Tibial nerve (tissue), 4 donors: ENCODE measurements around the gene VSTM2L.

ENCODE experiments used
- CTCF ChIP-seq, 5 experiments: fragments of 200-600 bp in 3 of 5; fragments of 450-650 bp in 2 of 5; sonication (generic) in 3 of 5; IDR thresholded peaks; one replicate each; pipeline ENCODE4 v1.5.1; 2016 to 2019; ENCODE audit warnings: antibody characterized with exemption in 5 of 5, mild to moderate bottlenecking in 3 of 5, moderate library complexity in 2 of 5
- EP300 ChIP-seq, 2 donors: sonication (generic); formaldehyde crosslinking; IDR thresholded peaks; one replicate each; pipeline ENCODE4 v1.6.1; 2017; ENCODE audit warnings: antibody characterized with exemption in 2 of 2, mild to moderate bottlenecking in 1 of 2
- POLR2A ChIP-seq, 2 donors: fragments of 450-650 bp; IDR thresholded peaks; one replicate each; pipeline ENCODE4 v1.6.1; 2017; ENCODE audit warnings: antibody characterized with exemption in 2 of 2, mild to moderate bottlenecking in 2 of 2, moderate library complexity in 2 of 2

- no peak for TF ChIP-seq EP300 (IDR thresholded peaks at IDR 0.05)
- no peak for TF ChIP-seq CTCF (IDR thresholded peaks at IDR 0.05)
- no peak for TF ChIP-seq POLR2A (IDR thresholded peaks at IDR 0.05)
These were observed 28.4 kb downstream of the VSTM2L start for GRCh38 chr20:37931153-37931922.
